GM21717 (cell line): ENCODE results near the gene RNU6-1.

ENCODE experiments used
- ATAC-seq: cut with Tn5 transposase; IDR thresholded peaks from one replicate; pipeline ENCODE4 v1.9.1; 2021; ENCODE audit warnings: mild to moderate bottlenecking, moderate library complexity; ENCODE audit not compliant: unreplicated experiment

The RNU6-1 gene

GRCh38 chr15:67834581-67835296 is 5.1 kb downstream of the RNU6-1 start:
- no peak for ATAC-seq

GRCh38 chr15:67833710-67834511 is 5.9 kb downstream of the RNU6-1 start:
- no peak for ATAC-seq

DNA sequence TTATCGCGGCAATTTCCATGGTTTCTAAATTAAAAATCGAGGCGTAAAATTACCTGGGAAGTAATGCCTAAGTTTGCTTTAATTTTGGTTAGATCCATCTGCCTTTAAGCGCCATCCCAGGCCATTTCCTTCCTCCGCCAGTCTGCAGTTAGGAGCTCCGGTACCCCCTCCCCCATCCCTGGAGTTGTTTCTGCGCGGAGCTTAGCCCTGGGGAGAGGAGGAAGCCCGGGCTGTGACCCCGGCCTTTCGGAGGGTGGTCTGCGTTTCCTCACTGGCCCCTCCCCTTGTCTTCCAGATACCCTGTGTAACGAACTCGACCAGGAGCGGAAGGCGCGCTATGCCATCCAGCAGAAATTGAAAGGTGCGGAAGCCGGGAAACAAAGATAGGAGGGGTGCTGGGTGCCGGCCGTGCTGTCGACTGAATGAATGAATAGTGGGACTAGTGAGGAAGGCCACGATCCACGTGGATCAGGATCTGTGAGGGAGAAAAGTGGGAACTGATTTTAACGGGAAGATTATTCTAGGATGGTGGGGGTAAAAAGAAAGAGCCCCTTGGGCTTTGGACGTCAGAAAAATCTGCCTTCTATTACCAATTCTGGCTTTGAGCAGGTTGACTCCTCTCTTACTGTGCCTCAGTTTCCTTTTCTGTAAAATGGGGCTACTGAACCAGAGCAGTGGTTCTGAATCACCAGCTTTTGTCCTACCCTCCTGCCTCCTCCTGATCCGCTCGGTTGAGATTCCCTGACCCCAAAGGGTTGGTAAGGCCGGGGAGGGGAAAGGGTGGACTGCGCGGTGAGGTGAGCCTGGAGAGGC is 6.7 kb downstream of the RNU6-1 start:
- ATAC-seq, result no peak

DNA sequence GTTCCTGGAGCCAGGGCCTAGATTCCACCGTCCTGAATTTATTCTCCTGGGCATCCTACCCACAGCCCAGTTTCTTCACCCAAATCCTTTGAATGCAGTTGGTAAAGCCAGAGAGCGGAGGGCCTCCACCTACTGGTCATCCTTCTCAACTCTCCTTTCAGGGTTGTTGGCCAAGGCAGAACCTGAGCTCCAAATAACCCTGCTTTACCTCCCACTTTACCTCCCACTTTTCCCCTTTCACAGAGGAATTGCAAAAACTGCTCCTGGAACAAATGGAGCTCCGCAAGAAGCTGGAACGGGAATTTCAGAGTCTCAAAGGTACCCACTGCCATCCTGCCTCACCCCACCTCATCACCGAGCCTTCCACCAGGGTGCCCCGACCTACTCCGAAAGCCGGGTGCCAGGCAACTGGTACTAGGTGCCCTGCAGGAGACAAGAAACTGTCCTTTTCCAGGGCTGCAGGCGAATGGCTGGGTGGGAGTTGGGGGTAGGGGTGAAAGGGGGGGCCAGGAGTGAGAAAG is 7.8 kb downstream of the RNU6-1 start:
- ATAC-seq, result no peak

DNA sequence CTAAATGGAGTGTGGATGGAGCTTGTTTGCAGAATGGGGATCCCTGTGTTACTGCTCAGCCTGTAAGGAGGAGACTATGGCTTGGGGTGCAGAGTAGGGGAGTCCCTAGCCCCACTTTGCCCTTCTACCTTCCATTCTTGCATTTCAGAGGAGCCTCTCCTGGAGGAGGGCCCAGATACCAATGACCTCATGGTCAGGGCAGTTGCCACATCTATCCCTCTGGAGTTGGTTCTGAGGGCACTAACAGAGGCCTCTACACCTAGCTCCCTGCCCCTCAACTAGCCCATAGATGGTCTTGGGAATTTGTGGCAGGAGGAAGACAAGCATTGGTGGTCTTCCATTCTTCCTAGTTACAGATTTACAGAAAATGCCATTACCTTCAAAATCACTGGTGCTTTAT is 8.5 kb downstream of the RNU6-1 start:
- no peak for ATAC-seq

- ATAC-seq, result no peak
These were observed 10.0 kb downstream of the RNU6-1 start for GRCh38 chr15:67829647-67830504.

DNA sequence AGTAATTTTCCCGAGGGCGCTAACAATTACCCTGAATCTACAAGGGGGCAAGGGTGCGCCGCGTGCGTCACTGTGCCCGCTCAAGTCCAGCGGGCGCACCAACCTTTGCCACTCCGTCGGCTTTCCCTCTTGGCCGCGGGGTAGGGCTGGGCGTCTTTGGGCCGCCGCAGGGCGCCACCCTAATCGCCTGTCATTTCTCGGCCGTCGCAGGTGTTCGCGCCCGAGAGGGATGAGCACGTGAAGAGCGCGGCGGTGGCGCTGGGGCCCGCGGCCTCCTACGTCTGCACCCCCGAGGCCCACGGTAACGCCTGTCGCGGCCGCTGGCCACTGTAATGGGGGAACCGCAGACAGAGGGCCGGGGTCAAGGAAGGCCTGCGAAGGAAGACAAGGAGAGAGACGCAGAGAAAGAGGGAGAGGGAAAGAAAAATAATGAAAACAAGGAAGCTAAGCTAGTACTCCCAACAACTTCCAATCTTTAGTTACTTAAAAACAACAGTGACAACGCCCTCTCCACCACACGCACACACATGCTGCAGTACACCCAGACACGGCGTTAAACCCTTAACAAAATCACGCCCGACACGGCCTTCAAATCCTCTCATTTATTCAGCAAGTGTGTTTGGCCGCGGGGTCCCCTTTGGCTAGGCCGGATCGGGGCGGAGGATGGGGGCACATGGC is 10.7 kb downstream of the RNU6-1 start:
- no peak for ATAC-seq

DNA sequence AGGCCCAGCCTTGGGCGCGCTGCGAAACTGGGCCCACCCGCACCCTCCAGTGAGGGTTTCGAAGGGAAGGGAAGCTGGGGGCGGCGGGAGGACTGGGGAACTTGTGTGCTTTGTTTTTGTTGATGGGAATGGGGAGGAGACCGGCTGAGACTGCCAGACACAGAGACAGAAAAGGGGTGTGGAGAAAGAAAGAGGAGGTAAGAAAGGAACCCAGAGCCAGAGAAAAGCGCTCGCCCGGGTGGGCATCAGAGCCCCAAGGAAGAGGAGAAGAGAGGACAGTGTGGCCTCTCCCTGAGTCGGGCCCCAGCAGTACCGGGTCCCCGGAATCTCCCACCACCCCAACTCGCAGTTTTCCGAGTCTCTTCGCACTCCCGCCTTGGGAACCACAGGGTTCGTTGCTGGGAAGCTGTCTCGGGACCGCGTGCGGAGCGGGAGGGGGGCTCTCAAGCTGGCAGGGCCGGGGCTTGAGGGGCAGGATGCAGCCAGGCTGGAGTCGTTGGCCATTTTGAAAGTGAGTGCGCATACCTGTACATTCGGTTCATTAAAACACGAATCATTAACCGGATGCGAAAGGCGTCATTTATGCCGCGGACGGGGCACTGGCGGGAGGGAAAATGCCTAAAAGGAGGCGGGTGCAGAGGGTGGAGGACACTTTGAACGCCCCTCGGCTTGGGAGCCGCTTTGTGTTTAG is 11.4 kb downstream of the RNU6-1 start:
- no peak for ATAC-seq

- ATAC-seq, result no peak
These were observed 12.1 kb downstream of the RNU6-1 start for GRCh38 chr15:67827562-67828277.

DNA sequence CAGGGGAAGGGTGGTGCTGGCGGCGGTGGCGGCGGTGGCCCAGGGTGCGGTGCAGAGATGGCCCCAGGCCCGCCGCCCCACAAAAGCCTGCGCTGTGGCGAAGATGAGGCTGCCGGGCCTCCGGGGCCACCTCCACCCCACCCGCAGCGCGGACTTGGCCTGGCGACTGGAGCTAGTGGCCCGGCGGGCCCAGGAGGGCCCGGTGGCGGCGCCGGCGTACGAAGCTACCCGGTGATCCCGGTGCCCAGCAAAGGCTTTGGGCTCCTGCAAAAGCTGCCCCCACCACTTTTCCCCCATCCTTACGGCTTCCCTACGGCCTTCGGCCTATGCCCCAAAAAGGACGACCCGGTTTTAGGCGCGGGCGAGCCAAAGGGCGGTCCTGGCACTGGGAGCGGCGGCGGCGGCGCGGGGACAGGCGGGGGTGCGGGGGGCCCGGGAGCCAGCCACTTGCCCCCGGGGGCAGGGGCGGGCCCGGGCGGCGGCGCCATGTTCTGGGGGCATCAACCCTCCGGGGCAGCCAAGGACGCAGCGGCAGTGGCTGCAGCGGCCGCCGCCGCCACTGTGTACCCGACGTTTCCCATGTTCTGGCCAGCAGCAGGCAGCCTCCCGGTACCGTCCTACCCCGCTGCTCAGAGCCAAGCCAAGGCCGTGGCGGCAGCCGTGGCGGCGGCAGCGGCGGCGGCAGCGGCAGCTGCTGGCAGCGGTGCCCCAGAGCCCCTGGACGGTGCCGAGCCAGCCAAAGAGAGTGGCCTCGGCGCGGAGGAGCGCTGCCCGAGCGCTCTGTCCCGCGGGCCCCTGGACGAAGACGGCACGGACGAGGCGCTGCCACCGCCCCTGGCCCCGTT is 12.9 kb downstream of the RNU6-1 start:
- ATAC-seq, result no peak

DNA sequence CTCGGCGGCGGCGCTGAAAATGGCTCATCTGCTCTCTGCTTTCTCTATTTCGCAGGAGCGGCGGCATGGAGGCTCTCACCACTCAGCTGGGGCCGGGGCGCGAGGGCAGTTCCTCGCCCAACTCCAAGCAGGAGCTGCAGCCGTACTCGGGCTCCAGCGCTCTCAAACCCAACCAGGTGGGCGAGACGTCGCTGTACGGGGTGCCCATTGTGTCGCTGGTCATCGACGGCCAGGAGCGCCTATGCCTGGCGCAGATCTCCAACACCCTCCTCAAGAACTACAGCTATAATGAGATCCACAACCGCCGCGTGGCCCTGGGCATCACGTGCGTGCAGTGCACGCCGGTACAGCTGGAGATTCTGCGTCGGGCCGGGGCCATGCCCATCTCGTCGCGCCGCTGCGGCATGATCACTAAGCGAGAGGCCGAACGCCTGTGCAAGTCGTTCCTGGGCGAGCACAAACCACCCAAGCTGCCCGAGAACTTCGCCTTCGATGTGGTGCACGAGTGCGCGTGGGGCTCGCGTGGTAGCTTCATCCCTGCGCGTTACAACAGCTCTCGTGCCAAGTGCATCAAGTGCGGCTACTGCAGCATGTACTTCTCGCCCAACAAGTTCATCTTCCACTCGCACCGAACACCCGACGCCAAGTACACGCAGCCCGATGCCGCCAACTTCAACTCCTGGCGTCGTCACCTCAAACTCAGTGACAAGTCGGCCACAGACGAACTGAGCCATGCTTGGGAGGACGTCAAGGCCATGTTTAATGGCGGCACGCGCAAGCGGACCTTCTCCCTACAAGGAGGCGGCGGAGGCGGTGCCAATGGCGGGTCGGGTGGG is 13.7 kb downstream of the RNU6-1 start:
- ATAC-seq, result no peak

DNA sequence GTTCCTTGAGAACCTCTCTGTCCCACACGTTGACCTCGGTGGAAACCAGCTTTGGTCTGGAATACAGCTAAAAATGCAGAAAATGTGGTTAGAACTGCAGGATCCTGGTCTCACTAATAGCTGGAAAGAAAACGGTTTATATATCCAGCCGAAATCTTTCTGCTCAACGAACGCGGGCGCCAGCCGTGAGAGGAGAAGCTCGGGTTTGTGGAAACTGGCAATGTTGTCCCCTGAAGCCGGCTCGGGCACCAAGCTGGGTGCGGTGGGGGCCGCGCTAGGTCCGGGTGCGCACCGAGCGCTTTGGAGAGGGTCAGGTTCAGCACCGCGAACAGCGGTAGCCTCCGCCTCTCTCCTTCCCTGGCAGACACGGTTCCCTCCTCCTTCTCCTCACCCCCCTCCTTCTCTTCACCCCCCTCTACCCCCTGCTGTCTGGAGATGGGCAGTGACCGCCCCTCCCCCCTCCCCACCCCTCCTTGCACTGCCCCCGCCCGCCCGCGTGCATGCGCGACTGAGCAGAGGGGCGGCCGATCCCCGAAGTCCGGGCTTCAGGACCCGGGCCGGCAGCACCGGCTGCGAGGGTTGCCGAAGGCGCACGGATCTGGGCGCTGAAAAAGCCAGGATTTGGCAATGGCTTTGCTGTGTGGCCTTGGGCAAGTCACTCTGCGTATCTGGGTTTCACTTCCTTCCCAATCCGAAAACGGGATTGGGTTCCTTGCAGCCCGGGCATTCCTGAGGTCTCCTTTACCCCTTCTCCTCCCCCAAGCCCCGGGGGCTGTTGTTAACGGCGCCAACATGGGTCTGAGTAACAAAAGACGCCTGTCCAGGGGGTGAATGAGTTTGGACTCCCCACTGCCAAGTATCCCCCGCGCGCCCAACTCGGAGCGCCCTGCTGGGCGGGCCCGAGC is 14.6 kb downstream of the RNU6-1 start, which contains the start of gene SKOR1:
Gene SKOR1, plus strand, starts transcription at position 534 of the 905 bp plus-strand sequence. Its CDS starts 94 bp downstream, at position 628.
- no peak for ATAC-seq

- ATAC-seq, result no peak
These were observed 15.5 kb downstream of the RNU6-1 start for GRCh38 chr15:67824197-67824968.

GRCh38 chr15:67823314-67824196 is 16.3 kb downstream of the RNU6-1 start:
- no peak for ATAC-seq
